PC-9 (cell line): Measurements from ENCODE around the gene SLC38A8.

ENCODE experiments used
- EZH2 ChIP-seq: fragments of 200-600 bp; sonication (generic); IDR thresholded peaks from 2 replicates; pipeline ENCODE4 v1.8.0; 2017; ENCODE audit warnings: antibody characterized with exemption, low read depth
- TF ChIP-seq, protein P1 (sequence below): fragments of 200-600 bp; sonication (generic); conservative IDR thresholded peaks from 2 replicates; pipeline ENCODE4 v1.6.1; 2017; ENCODE audit warnings: mixed run types, antibody characterized with exemption, mild to moderate bottlenecking, moderate library complexity

- TF ChIP-seq, protein P1, sequence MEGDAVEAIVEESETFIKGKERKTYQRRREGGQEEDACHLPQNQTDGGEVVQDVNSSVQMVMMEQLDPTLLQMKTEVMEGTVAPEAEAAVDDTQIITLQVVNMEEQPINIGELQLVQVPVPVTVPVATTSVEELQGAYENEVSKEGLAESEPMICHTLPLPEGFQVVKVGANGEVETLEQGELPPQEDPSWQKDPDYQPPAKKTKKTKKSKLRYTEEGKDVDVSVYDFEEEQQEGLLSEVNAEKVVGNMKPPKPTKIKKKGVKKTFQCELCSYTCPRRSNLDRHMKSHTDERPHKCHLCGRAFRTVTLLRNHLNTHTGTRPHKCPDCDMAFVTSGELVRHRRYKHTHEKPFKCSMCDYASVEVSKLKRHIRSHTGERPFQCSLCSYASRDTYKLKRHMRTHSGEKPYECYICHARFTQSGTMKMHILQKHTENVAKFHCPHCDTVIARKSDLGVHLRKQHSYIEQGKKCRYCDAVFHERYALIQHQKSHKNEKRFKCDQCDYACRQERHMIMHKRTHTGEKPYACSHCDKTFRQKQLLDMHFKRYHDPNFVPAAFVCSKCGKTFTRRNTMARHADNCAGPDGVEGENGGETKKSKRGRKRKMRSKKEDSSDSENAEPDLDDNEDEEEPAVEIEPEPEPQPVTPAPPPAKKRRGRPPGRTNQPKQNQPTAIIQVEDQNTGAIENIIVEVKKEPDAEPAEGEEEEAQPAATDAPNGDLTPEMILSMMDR, result no peak
- no peak for TF ChIP-seq EZH2
Measured at GRCh38 chr16:84016477-84016876, 26.1 kb downstream of the SLC38A8 start.
